Panc1 (cell line): ENCODE measurements around the gene ADAM22.

Source experiments
- CTCF ChIP-seq: fragments of 450-650 bp; IDR thresholded peaks from 2 replicates; pipeline ENCODE4 v1.5.1; 2017; ENCODE audit warnings: mild to moderate bottlenecking
- POLR2AphosphoS5 ChIP-seq: IDR thresholded peaks from 2 replicates; pipeline ENCODE4 v1.6.1; 2012; ENCODE audit warnings: mild to moderate bottlenecking, low read depth, low read length, moderate library complexity
- REST ChIP-seq, 2 experiments: IDR thresholded peaks; 2 replicates each; pipeline ENCODE4 v1.6.1; 2011 to 2012; ENCODE audit warnings: low read depth in 2 of 2, control low read depth in 1 of 2, low read length in 1 of 2, mild to moderate bottlenecking in 1 of 2, moderate library complexity in 1 of 2; ENCODE audit not compliant: insufficient read depth in 1 of 2
- SIN3A ChIP-seq: IDR thresholded peaks from 2 replicates; pipeline ENCODE4 v1.6.1; 2012; ENCODE audit warnings: low read depth, mild to moderate bottlenecking, low read length, moderate library complexity, borderline replicate concordance; ENCODE audit not compliant: insufficient read depth
- TCF7L2 ChIP-seq: IDR thresholded peaks from 2 replicates; pipeline ENCODE4 v1.6.1; 2011; ENCODE audit warnings: mild to moderate bottlenecking, low read depth, low read length, inconsistent platforms

- no peak for TF ChIP-seq CTCF
- TF ChIP-seq REST (IDR thresholded peaks at IDR 0.05; ENCODE audit: insufficient read depth in 1 of 2, low read depth in 2 of 2, low read length in 1 of 2), result no peak
- TF ChIP-seq TCF7L2, result no peak
- TF ChIP-seq POLR2AphosphoS5, result no peak
- TF ChIP-seq SIN3A, result no peak
These were observed 213.3 kb downstream of the ADAM22 start for GRCh38 chr7:88147341-88147740.
